Coronary artery (tissue), 2 donors: ENCODE data around the gene PATJ.
"Not testable (repeated sequence)": the region's sequence is repeated elsewhere in the genome, so short reads cannot be mapped to it uniquely, and the experiment has no call there.

Experiments used
- DNase-seq: peaks from one replicate; pipeline ENCODE4 v3.0.0-alpha.2; 2017; ENCODE audit warnings: low spot score
- H3K27ac ChIP-seq, 2 donors: fragments of 200-600 bp; sonication (generic); one replicate each; pipeline ENCODE4 v1.5.1; 2016 to 2019
- H3K4me3 ChIP-seq: fragments of 200-600 bp; sonication (generic); 2 replicates; pipeline ENCODE4 v1.5.1; 2016; ENCODE audit warnings: mild to moderate bottlenecking, moderate library complexity
- TF ChIP-seq, protein P1 (sequence below): fragments of 200-600 bp; sonication (generic); IDR thresholded peaks from one replicate; pipeline ENCODE4 v1.5.1; 2019; ENCODE audit warnings: antibody characterized with exemption

The PATJ gene

DNA sequence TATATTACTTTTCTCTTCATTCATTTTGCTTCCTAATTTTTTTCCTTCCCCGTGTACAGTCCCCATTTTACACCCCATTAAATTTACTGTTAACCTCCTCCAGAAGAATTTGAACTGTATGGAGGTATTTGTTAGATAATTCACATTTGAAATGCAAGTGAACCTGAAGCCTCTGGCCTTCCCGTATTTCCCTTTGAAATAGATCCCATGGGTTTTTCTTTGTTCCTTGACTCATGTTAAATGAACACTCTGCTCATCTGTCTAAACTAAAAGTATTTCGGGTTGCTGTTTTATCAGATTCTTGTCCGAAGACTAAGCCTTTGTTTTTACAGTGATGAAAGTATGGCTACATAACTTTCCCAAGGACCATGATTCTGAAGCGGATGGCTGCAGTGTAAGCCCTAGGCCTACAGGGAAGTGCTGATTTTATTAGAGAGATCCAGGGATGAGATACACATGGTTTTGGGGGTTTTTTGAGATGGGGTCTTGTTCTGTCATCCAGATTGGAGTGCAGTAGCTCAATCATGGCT lies 187.9 kb downstream of the PATJ start:
- no peak for DNase-seq
- Histone ChIP-seq H3K27ac (no peak overlapping the region), H3K4me3 (no peak overlapping the region)
- TF ChIP-seq, protein P1, sequence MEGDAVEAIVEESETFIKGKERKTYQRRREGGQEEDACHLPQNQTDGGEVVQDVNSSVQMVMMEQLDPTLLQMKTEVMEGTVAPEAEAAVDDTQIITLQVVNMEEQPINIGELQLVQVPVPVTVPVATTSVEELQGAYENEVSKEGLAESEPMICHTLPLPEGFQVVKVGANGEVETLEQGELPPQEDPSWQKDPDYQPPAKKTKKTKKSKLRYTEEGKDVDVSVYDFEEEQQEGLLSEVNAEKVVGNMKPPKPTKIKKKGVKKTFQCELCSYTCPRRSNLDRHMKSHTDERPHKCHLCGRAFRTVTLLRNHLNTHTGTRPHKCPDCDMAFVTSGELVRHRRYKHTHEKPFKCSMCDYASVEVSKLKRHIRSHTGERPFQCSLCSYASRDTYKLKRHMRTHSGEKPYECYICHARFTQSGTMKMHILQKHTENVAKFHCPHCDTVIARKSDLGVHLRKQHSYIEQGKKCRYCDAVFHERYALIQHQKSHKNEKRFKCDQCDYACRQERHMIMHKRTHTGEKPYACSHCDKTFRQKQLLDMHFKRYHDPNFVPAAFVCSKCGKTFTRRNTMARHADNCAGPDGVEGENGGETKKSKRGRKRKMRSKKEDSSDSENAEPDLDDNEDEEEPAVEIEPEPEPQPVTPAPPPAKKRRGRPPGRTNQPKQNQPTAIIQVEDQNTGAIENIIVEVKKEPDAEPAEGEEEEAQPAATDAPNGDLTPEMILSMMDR = no peak

DNA sequence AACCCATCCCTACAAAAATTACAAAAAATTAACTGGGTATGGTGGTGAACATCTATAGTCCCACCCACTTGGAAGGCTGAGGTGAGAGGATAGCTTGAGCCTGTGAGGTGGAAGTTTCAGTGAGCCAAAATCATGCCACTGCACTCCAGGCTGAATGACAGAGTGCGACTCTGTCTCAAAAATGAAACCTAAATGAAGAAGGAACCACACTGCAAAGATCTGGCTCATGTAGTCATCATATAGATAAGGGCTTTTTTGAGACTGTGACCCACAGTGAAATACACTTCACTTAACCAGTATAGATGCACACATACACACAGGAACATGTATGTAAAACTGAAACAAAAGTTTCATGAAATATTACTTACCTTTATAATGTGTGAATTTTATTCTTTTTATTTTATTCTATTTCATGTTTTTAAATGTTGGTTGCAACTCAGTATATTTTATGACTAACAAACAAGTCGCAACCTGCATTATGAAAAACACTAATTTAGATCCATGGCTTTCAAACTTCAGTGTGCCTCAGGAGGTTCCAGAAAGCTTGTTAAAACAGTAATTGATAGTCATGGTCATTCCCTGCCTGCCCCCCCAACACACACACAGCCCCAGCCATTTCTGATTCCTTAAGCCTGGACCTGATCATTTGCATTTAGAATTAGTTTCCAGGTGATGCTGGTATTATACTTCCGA lies 189.5 kb downstream of the PATJ start:
- DNase-seq = no peak
- no peak overlapping the region for H3K27ac ChIP-seq

DNA sequence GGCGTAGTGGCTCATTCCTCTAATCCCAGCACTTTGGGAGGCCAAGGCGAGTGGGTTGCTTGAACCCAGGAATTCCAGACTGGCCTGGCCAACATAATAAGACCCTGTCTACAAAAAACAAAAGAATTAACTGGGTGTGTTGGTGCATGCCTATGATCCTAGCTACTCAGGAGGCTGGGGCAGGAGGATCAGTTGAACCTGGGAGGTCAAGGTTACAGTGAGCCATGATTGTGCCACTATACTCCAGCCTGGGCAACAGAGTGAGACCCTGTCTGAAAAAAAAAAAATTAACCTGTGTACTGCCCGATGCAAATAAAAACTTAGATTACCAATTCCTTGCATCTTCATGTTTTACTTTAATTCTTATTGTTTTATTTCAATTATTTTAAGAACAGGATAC lies 193.2 kb downstream of the PATJ start:
- TF ChIP-seq, protein P1 = no peak
- no peak overlapping the region for H3K4me3 ChIP-seq
- no peak overlapping the region for H3K27ac ChIP-seq
- DNase-seq = no peak

More for the DNA sequence above, 189.5 kb downstream of the PATJ start:
- no peak overlapping the region for H3K4me3 ChIP-seq
- TF ChIP-seq, protein P1 = no peak

DNA sequence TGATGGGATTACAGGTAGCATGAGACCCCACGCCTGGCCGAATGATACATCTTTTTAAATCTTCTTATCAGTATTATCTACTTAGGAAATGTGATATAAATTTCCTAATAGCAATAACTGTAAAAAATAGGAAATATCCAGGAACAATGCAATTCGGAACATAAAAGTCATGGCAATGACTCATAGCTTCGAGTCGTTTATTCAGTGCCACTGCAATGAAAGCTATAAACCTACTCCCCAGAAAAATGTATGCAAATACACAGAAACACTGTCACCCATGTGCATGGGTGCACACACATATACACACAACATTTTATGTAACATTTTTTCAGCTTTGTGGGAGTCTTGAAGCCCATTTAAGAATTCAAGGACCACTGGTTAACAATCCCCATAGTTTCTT lies 194.6 kb downstream of the PATJ start:
- Histone ChIP-seq H3K27ac (no peak overlapping the region), H3K4me3 (no peak overlapping the region)
- TF ChIP-seq, protein P1 = no peak
- no peak for DNase-seq

DNA sequence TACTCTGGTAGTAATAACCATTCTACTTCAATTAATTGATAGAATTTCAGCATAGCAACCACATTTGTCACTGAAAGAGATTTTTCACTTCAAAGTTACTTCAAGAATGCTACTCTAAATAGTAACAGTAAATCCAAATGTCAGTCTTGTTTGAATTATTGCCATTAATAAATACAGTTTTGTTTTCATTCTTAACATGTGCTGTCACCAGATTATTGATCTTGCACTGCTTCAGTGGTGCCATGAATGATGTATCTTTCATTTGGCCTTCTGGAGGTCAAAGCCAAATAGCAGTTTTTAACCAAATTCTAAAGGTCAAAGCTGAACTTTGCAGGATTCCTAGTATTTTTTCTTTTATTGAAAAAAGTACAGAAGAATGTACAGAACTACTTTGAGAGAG lies 199.5 kb downstream of the PATJ start:
- H3K4me3 ChIP-seq = no peak overlapping the region
- no peak for DNase-seq
- TF ChIP-seq, protein P1 = no peak
- no peak overlapping the region for H3K27ac ChIP-seq

DNA sequence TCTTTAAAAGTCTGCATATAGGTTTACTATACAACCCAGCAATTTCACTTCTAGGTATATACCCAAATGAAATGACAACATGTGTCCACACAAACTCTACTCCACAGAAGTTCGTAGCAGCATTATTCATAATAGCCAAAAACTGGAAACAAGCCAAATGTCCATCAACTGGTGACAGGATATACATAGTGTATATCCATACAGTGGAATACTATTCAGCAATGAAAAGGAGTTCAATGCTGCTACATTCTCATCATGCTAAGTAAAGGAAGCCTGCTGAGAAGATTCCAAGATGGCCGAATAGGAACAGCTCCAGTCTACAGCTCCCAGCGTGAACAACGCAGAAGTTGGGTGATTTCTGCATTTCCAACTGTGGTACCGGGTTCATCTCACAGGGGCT lies 200.6 kb downstream of the PATJ start:
- TF ChIP-seq, protein P1 = no peak
- Histone ChIP-seq H3K4me3 (no peak overlapping the region), H3K27ac (no peak overlapping the region)
- DNase-seq = no peak

DNA sequence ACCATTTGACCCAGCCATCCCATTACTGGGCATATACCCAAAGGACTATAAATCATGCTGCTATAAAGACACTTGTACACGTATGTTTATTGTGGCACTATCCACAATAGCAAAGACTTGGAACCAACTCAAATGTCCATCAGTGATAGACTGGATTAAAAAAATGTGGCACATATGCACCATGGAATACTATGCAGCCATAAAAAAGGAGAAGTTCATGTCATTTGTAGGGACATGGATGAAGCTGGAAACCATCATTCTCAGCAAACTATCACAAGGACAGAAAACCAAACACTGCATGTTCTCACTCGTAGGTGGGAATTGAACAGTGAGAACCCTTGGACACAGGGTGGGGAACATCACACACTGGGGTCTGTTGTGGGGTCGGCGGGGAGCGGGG lies 206.4 kb downstream of the PATJ start:
- not testable (repeated sequence) for H3K27ac ChIP-seq, DNase-seq, H3K4me3 ChIP-seq
